GM23248 (cell line): ENCODE data around the gene EVA1B.

Source experiments
- EZH2 ChIP-seq: fragments of 200-600 bp; sonication (generic); IDR thresholded peaks from 2 replicates; pipeline ENCODE4 v1.6.1; 2018; ENCODE audit warnings: antibody characterized with exemption, mild to moderate bottlenecking; ENCODE audit not compliant: insufficient read depth, poor library complexity, severe bottlenecking
- EZH2phosphoT487 ChIP-seq: fragments of 200-600 bp; sonication (generic); IDR thresholded peaks from 2 replicates; pipeline ENCODE4 v1.6.1; 2018; ENCODE audit warnings: antibody characterized with exemption, moderate library complexity, mild to moderate bottlenecking, low read depth; ENCODE audit not compliant: insufficient read depth

- TF ChIP-seq EZH2 = no peak
- no peak for TF ChIP-seq EZH2phosphoT487
Measured at GRCh38 chr1:36345353-36345752, 21.9 kb upstream of the EVA1B start.
